GM21576 (cell line): ENCODE data around the gene TRAM2.

ENCODE experiments used
- ATAC-seq: cut with Tn5 transposase; IDR thresholded peaks from one replicate; pipeline ENCODE4 v1.9.1; 2021; ENCODE audit warnings: mild to moderate bottlenecking, moderate library complexity; ENCODE audit not compliant: unreplicated experiment

The TRAM2 gene

GRCh38 chr6:52577022-52577777 lies at the start of gene TRAM2:
Gene TRAM2 (minus strand): TSS chr6:52577060. CDS start chr6:52576915, 145 bp downstream.
- peak; percentile 48 for ATAC-seq

- ATAC-seq: no peak
Measured at GRCh38 chr6:52622810-52623209, 46.0 kb upstream of the TRAM2 start.

- ATAC-seq: no peak
Measured at GRCh38 chr6:52621631-52622030, 44.8 kb upstream of the TRAM2 start.

- no peak for ATAC-seq
Measured at GRCh38 chr6:52620906-52621190, 44.0 kb upstream of the TRAM2 start.

- no peak for ATAC-seq
Measured at GRCh38 chr6:52620055-52620905, 43.4 kb upstream of the TRAM2 start.

- no peak for ATAC-seq
Measured at GRCh38 chr6:52617087-52617486, 40.2 kb upstream of the TRAM2 start.

GRCh38 chr6:52616059-52616690 lies 39.3 kb upstream of the TRAM2 start:
- ATAC-seq: no peak

GRCh38 chr6:52612336-52613054 lies 35.6 kb upstream of the TRAM2 start:
- no peak for ATAC-seq

- ATAC-seq: no peak
Measured at GRCh38 chr6:52611833-52612232, 35.0 kb upstream of the TRAM2 start.

GRCh38 chr6:52610745-52611355 lies 34.0 kb upstream of the TRAM2 start:
- ATAC-seq: no peak

- no peak for ATAC-seq
Measured at GRCh38 chr6:52610011-52610410, 33.2 kb upstream of the TRAM2 start.

GRCh38 chr6:52605610-52606185 lies 28.8 kb upstream of the TRAM2 start:
- ATAC-seq: no peak

- no peak for ATAC-seq
Measured at GRCh38 chr6:52603000-52603795, 26.3 kb upstream of the TRAM2 start.

GRCh38 chr6:52598824-52599190 lies 21.9 kb upstream of the TRAM2 start:
- ATAC-seq: no peak

- no peak for ATAC-seq
Measured at GRCh38 chr6:52598123-52598823, 21.4 kb upstream of the TRAM2 start.

- ATAC-seq: no peak
Measured at GRCh38 chr6:52597738-52598122, 20.9 kb upstream of the TRAM2 start.

- no peak for ATAC-seq
Measured at GRCh38 chr6:52596371-52597028, 19.6 kb upstream of the TRAM2 start.

- peak; percentile 77 for ATAC-seq
Measured at GRCh38 chr6:52595796-52596130, 18.9 kb upstream of the TRAM2 start.
